GM21447 (cell line): Measurements from ENCODE around the gene NSRP1.
"Not testable (repeated sequence)": the region's sequence is repeated elsewhere in the genome, so short reads cannot be mapped to it uniquely, and the experiment has no call there.

ENCODE experiments used
- ATAC-seq: cut with Tn5 transposase; IDR thresholded peaks from one replicate; pipeline ENCODE4 v1.9.1; 2021; ENCODE audit not compliant: unreplicated experiment

NSRP1 gene

GRCh38 chr17:30117675-30118081, 1.1 kb downstream of the NSRP1 start:
- no peak for ATAC-seq

DNA sequence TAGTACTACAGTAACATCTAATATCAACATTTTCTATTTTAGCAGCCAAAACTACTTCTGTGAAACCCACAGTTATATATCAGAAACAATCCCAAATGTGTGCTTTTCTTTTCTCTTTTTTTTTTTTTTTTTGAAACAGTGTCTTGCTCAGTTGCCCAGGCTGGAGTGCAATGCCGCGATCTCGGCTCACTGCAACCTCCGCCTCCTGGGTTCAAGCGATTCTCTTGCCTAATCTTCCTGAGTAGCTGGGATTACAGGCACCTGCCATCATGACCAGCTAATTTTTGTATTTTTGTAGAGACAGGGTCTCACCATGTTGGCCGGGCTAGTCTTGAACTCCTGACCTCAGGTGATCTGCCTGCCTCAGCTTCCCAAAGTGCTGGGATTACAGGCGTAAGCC, 2.0 kb downstream of the NSRP1 start:
- not testable (repeated sequence) for ATAC-seq

DNA sequence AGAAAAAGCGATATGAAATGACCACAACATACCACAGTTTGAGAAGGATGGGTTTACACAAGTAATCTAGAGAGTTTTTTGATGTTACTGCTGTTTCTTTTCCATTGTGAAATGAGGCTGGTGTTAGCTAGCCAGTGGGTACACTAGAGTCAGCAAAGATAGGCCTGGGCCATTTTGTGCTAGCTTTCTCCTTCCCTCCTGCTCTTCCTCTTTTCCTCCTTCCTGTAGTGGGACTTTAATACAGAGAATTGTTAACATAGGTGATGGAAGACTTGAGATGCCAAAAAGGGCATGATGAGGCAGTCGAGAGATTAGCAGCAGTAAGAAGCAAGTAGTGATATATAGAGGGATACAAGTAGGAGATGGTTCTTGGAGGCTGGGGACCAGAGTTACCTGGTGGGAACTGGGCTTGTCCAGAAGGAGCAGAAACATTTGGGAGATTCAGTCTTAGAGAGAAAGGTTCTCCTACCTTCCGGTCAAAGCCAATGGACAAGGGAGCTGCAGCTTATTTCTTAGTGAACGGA, 7.7 kb downstream of the NSRP1 start:
- no peak for ATAC-seq

- ATAC-seq, result no peak
Measured at GRCh38 chr17:30130121-30130520, 13.5 kb downstream of the NSRP1 start.

GRCh38 chr17:30132615-30133014, 16.0 kb downstream of the NSRP1 start:
- no peak for ATAC-seq

DNA sequence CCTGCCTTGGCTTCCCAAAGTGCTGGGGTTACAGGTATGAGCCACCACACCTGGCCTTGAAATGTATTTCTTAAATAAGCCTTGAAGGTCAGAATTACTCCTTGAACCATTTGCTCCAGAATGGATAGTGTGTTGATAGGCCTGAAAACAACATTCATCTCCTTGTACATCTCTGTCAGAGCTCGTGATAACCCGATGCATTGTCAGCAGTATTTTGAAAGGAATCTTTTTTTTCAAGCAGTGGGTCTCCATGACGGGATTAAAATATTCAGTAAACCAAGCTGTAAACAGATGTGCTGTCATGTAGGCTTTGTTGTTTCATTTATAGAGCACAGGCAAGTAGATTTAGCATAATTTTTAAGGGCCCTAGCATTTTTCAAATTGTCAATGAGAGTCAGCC, 16.6 kb downstream of the NSRP1 start:
- ATAC-seq, result no peak

DNA sequence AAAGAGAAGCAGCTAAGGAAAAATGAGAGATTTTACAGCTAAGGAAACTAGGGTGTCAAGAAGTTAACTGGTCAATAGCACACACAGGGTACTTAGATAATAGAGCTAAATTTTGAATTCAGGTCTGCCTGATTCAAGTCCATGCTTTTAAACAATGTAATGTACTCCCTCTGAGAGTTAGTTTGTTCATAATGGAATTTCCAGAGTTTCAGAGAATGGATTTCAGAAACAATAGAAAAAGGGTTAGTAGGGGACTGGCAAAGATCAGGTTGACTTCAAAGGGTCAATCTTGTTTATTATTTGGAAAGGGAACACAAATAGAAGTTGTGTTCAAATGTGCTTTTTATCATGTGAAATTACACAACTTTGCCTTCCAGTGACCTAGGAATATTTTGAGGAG, 17.9 kb downstream of the NSRP1 start:
- ATAC-seq, result no peak

GRCh38 chr17:30137158-30137557, 20.5 kb downstream of the NSRP1 start:
- ATAC-seq, result no peak

- ATAC-seq, result not testable (repeated sequence)
Measured at GRCh38 chr17:30147860-30148259, 31.2 kb downstream of the NSRP1 start.

DNA sequence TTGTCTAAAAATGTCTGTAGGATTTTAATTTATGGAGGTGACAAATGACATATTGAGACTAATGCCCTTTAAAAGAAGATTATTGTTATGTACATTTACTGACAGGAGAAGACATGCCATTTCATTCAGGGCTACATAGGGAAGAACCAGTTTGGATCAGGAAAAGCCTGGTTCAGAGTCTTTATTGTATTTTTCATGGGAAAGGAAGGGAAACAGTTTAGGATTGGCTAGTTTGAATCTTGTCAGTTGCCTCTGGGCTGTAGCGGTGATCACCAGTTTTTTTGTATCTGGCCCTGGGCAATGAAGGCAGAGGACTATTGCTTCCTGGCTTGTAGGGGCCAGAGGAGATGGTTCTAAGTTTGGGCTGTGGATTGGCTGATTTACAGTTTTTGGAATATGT, 31.8 kb downstream of the NSRP1 start:
- ATAC-seq, result no peak

DNA sequence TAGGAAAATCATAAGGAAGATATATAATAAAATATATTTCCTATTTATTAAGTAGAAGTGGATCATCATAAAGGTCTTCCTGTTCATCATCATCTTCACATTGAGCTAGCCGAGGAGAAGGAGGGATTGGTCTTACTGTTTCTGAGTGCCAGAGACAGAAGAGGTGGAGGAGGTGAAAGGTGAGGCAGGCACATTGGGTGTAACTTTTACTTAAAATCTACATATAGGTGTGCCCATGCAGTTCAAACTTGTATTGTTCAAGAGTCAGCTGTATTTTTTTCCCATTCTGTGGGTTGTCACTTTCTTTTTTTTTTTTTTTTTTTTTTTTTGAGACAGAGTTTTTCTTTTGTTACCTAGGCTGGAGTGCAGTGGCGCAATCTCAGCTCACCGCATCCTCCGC, 34.9 kb downstream of the NSRP1 start:
- ATAC-seq, result no peak

DNA sequence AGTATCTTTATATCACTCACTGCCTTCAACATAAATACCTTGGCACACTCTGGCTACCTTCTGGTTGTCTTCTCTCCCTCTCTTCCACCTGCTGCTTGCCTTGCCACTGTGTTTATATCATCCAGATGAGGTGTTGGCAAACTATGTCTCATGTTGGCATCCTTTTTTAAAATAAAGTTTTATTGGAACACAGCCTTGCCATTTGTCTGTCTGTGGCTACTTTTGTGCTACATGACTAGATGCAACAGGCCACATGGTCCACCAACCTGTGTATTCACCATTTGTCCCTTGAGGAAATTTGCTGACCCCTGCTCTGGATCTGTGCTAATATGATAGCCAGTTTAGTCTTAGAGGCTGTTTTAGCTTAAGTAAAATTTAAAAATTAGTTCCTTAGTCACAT, 36.8 kb downstream of the NSRP1 start:
- ATAC-seq, result no peak

- ATAC-seq, result no peak
Measured at GRCh38 chr17:30155389-30155788, 38.8 kb downstream of the NSRP1 start.

- no peak for ATAC-seq
Measured at GRCh38 chr17:30158896-30159625, 42.4 kb downstream of the NSRP1 start.

DNA sequence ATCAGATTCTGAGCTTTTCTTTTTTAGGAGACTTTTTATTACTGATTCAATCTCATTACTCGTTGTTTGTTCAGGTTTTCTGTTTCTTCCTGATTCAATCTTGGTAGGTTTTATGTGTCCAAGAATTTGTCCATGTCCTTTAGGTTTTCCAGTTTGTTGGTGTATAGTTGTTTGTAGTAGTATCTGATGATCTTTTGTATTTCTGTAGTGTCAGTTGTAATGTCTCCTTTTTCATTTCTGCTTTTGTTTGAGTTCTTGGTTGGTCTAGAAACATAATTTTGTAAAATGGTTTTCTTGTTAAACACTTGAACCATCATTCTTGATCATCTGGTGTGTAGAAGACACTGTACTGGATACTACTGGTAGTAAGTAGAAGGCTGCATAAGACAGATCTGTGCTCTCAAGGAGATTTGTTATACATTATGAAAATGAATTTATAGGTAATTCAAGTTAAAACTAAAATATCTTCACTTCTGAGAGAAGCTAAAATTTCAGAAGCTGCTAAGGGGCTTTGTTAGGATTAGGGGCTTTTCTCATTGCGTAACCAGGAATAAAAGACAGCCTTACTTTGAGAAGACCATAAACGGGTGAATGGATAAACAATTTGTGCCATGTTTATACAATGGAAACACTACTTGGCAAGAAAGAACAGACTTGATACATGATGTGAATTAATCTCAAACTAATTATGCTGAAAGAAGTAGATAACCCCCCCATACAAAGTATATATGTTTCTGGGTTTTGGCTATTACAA, 44.0 kb downstream of the NSRP1 start:
- ATAC-seq, result no peak

- no peak for ATAC-seq
Measured at GRCh38 chr17:30161601-30162000, 45.0 kb downstream of the NSRP1 start.

- no peak for ATAC-seq
Measured at GRCh38 chr17:30164531-30164930, 47.9 kb downstream of the NSRP1 start.

DNA sequence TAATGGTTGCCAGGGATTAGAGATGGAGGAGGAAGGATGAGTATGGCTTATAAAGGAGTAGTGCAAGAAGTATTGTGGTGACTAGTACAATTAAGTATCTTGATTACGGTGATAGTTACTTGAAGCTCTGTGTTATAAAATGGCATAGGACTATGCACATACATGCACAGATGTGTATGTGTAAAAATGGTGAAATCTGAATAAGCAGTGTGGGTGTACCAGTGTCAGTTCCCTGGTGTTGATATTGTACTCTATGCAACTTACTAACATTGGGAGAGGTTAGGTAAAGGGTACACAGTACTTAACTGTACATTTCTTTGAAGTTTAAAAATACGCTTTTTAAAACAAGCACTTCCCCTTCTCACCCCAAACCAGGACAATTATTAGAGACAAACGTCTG, 48.5 kb downstream of the NSRP1 start:
- ATAC-seq, result no peak

- no peak for ATAC-seq
Measured at GRCh38 chr17:30165960-30166359, 49.3 kb downstream of the NSRP1 start.

DNA sequence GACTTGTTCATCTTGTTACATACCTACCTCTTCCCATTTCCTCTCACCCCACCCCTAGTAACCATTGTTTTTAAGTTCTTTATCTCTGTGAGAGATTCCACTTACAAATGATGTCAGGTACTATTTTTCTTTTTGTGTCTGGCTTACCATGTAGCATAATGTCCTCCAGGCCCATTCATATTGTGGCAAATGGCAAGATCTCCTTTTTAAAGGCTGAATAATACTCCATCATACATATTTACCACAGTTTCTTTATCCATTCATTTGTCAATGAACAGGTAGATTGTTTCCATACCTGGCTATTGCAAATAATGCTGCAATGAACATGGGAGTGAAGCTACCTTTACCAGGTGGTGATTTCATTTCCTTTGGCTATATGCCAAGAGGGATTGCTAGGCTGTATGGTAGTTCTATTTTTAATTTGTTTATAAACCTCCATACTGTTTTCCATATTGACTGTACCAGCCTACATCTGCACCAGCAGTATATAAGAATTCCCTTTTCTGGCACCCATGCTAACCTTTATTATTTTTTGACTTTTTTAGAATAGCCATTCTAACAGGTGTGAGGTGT, 53.9 kb downstream of the NSRP1 start:
- ATAC-seq, result no peak

- ATAC-seq, result no peak
Measured at GRCh38 chr17:30172560-30172959, 55.9 kb downstream of the NSRP1 start.

DNA sequence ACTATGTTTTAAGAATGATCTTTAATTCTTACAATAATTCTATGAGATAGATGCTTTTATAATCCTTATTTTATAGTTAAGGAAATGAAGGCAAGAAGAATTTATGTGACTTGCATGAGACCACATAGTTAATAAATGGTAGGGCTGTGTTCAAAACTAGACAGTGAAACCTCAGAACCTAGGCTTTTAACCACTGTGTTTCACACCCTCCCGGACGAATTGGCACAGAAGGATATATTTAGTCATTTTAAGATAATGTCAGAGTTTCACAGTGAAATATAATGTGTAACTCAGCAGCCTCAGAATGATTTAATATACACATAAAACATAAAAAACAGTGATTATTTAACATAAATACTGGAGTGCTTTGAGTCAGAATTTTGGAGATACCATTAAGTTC, 57.0 kb downstream of the NSRP1 start:
- peak; percentile 87 for ATAC-seq
